Measurements from ENCODE around the gene STAT1.
A peak's percentile ranks its signal among the peaks of the same experiment; 100 is the strongest.

STAT1 gene

GRCh38 chr2:190980630-190981209, 33.3 kb downstream of the STAT1 start:
- ChIA-PET CTCF (interaction anchor here (0.7 to 1.3 kb wide), 3 partner anchors 20 to 130 kb away, joined by 3 read pairs; no protein-coding TSS in a partner anchor), POLR2A (interaction anchor here (1.0 to 1.3 kb wide), 3 partner anchors 33 to 99 kb away, joined by 3 to 9 read pairs (median 4); no protein-coding TSS in a partner anchor)
- Histone ChIP-seq H3K9me3 (ENCODE audit: control insufficient read depth, insufficient read depth, low read depth, low read length) (no peaks in the 10 kb centered on the region), H3K4me1 (ENCODE audit: control insufficient read depth, insufficient read depth, low read length) (peaks cover 13% of the 10 kb centered on the region), H3K27ac (ENCODE audit: extremely low read depth, low read depth, low read length) (peak overlapping the region; percentile 86), H3K4me3 (ENCODE audit: low read depth, low read length) (no peak overlapping the region), H3K36me3 (ENCODE audit: control insufficient read depth in 2 of 2, insufficient read depth in 1 of 2, low read length in 2 of 2) (peaks cover 16 to 77% of the 10 kb centered on the region in 2 experiments; a peak in 2 of 3 replicates)
- TF ChIP-seq ZNF791 (tag by site-specific recombination; IDR thresholded peaks at IDR 0.05) (no peak), FEZF1 (tag by site-specific recombination; IDR thresholded peaks at IDR 0.05) (0 out of 2 replicates have a peak, but pooled peaks have one; percentile 0), ZNF10 (tag by site-specific recombination; IDR thresholded peaks at IDR 0.05) (no peak), TRIM28 (IDR thresholded peaks at IDR 0.05; ENCODE audit: borderline replicate concordance, low read length) (0 out of 2 replicates have a peak, but pooled peaks have one; percentile 1), ZNF157 (tag by site-specific recombination; IDR thresholded peaks at IDR 0.05) (no peak), PBX3 (CRISPR knock-in tag; IDR thresholded peaks at IDR 0.05) (no peak), ZNF664 (tag by site-specific recombination; IDR thresholded peaks at IDR 0.05) (peak; percentile 90), ZNF530 (tag by site-specific recombination; IDR thresholded peaks at IDR 0.05; ENCODE audit: low read depth) (no peak), ZNF174 (tag by site-specific recombination; IDR thresholded peaks at IDR 0.05) (no peak), ZNF366 (tag by site-specific recombination; conservative IDR thresholded peaks at IDR 0.05) (0 out of 2 replicates have a peak, but pooled peaks have one; percentile 5), ELK4 (IDR thresholded peaks at IDR 0.05; ENCODE audit: borderline replicate concordance, low read depth, low read length) (no peak), BCL6B (tag by site-specific recombination; IDR thresholded peaks at IDR 0.05) (0 out of 2 replicates have a peak, but pooled peaks have one; percentile 40), ZIC2 (tag by site-specific recombination; IDR thresholded peaks at IDR 0.05) (no peak), ZBTB10 (tag by site-specific recombination; IDR thresholded peaks at IDR 0.05) (no peak), ZNF768 (tag by site-specific recombination; IDR thresholded peaks at IDR 0.05) (no peak), ZNF433 (tag by site-specific recombination; IDR thresholded peaks at IDR 0.05; ENCODE audit: low read depth) (no peak), ZNF335 (tag by site-specific recombination; conservative IDR thresholded peaks at IDR 0.05) (peak; percentile 65), ZNF398 (tag by site-specific recombination; IDR thresholded peaks at IDR 0.05) (peak; percentile 40; the same call in 1 of the 2 replicates), ZNF169 (tag by site-specific recombination; IDR thresholded peaks at IDR 0.05) (no peak)

Data from HEK293 (cell line).